ENCODE results near the gene TBC1D8B. TPM values are rescaled to one million over a fixed set of nuclear protein-coding genes. Genes with fewer than 3 reads are reported as not detected.

TBC1D8B gene
- total RNA-seq, 4 donors from 2014 or later, result 1.7 to 7.3 (median 2.2) TPM

GRCh38 chrX:106891762-106892460 lies 89.4 kb downstream of the TBC1D8B start:
- H3K27me3 ChIP-seq, result no peaks in the 10 kb centered on the region
- WGBS, result 44% methylated on average over 7 of the region's 7 CpGs

GRCh38 chrX:106894392-106894909 lies 92.0 kb downstream of the TBC1D8B start:
- no peaks in the 10 kb centered on the region for H3K27me3 ChIP-seq
- DNase-seq (ENCODE audit: low spot score in 2 of 2), result no peak
- TF ChIP-seq POLR2A (IDR thresholded peaks at IDR 0.05) (no peak), CTCF (IDR thresholded peaks at IDR 0.05) (peak; percentile 49 to 63), EP300 (IDR thresholded peaks at IDR 0.05) (no peak)
- H3K9me3 ChIP-seq, result no peaks in the 10 kb centered on the region
- H3K27ac ChIP-seq, result no peak overlapping the region
- H3K36me3 ChIP-seq, result no peaks in the 10 kb centered on the region
- H3K4me3 ChIP-seq, result no peak overlapping the region
- H3K4me1 ChIP-seq, result no peaks in the 10 kb centered on the region
- WGBS, result 22% methylated on average over 6 of the region's 6 CpGs

More at GRCh38 chrX:106891762-106892460, 89.4 kb downstream of the TBC1D8B start:
- no peak overlapping the region for H3K27ac ChIP-seq
- no peak overlapping the region for H3K4me3 ChIP-seq
- TF ChIP-seq EP300 (IDR thresholded peaks at IDR 0.05) (no peak), POLR2A (IDR thresholded peaks at IDR 0.05) (no peak), POLR2AphosphoS5 (IDR thresholded peaks at IDR 0.05) (no peak), CTCF (IDR thresholded peaks at IDR 0.05) (no peak)
- H3K36me3 ChIP-seq, result no peaks in the 10 kb centered on the region
- no peaks in the 10 kb centered on the region for H3K9me3 ChIP-seq
- DNase-seq (ENCODE audit: low spot score in 2 of 2), result no peak
- H3K4me1 ChIP-seq, result no peaks in the 10 kb centered on the region

- no peaks in the 10 kb centered on the region for H3K27me3 ChIP-seq
- no peak overlapping the region for H3K27ac ChIP-seq
- no peak for TF ChIP-seq POLR2AphosphoS5 (IDR thresholded peaks at IDR 0.05)
- TF ChIP-seq POLR2A (IDR thresholded peaks at IDR 0.05), result no peak
- no peak for TF ChIP-seq CTCF (IDR thresholded peaks at IDR 0.05)
- TF ChIP-seq EP300 (IDR thresholded peaks at IDR 0.05), result no peak
- no peak for DNase-seq (ENCODE audit: low spot score in 2 of 2)
- H3K36me3 ChIP-seq, result no peaks in the 10 kb centered on the region
- H3K4me1 ChIP-seq, result no peaks in the 10 kb centered on the region
- H3K4me3 ChIP-seq, result no peak overlapping the region
- no peaks in the 10 kb centered on the region for H3K9me3 ChIP-seq
- WGBS, result 36% methylated on average over 3 of the region's 3 CpGs
Observed at GRCh38 chrX:106894978-106895452, 92.5 kb downstream of the TBC1D8B start.

- H3K36me3 ChIP-seq, result no peaks in the 10 kb centered on the region
- no peaks in the 10 kb centered on the region for H3K27me3 ChIP-seq
- no peak for TF ChIP-seq POLR2A (IDR thresholded peaks at IDR 0.05)
- TF ChIP-seq POLR2AphosphoS5 (IDR thresholded peaks at IDR 0.05), result no peak
- TF ChIP-seq EP300 (IDR thresholded peaks at IDR 0.05), result no peak
- TF ChIP-seq CTCF (IDR thresholded peaks at IDR 0.05), result no peak
- no peak for DNase-seq (ENCODE audit: low spot score in 2 of 2)
- no peak overlapping the region for H3K4me3 ChIP-seq
- no peak overlapping the region for H3K27ac ChIP-seq
- no peaks in the 10 kb centered on the region for H3K9me3 ChIP-seq
- WGBS, result 71% methylated on average over 6 of the region's 6 CpGs
- H3K4me1 ChIP-seq, result no peaks in the 10 kb centered on the region
Observed at GRCh38 chrX:106897259-106897658, 94.8 kb downstream of the TBC1D8B start.

GRCh38 chrX:106898462-106898861 lies 96.0 kb downstream of the TBC1D8B start:
- Histone ChIP-seq H3K36me3 (no peaks in the 10 kb centered on the region), H3K9me3 (no peaks in the 10 kb centered on the region), H3K27ac (no peak overlapping the region), H3K27me3 (no peaks in the 10 kb centered on the region), H3K4me1 (no peaks in the 10 kb centered on the region), H3K4me3 (no peak overlapping the region)
- 28% methylated on average over 1 of the region's 1 CpG for WGBS
- DNase-seq (ENCODE audit: low spot score in 2 of 2), result no peak
- TF ChIP-seq CTCF (IDR thresholded peaks at IDR 0.05) (no peak), POLR2AphosphoS5 (IDR thresholded peaks at IDR 0.05) (no peak), EP300 (IDR thresholded peaks at IDR 0.05) (no peak), POLR2A (IDR thresholded peaks at IDR 0.05) (no peak)

All from suprapubic skin (tissue), 4 donors.